NCI-H146 treated with DMSO at 0.1 percent for 48 hours (cell line): ENCODE measurements around the gene KCNIP4.
A peak's percentile ranks its signal among the peaks of the same experiment; 100 is the strongest.

Source experiments
- DNase-seq: peaks from one replicate; lab custom pipeline; 2025; ENCODE audit not compliant: unreplicated experiment; lab: John Stamatoyannopoulos, UW

KCNIP4 gene

GRCh38 chr4:21596521-21596920 lies 352.1 kb downstream of the KCNIP4 start:
- DNase-seq = peak; percentile 26

- DNase-seq = no peak
Measured at GRCh38 chr4:21593671-21594001, 354.9 kb downstream of the KCNIP4 start.

- no peak for DNase-seq
Measured at GRCh38 chr4:21592970-21593670, 355.5 kb downstream of the KCNIP4 start.

- DNase-seq = no peak
Measured at GRCh38 chr4:21577056-21577455, 371.5 kb downstream of the KCNIP4 start.

GRCh38 chr4:21571100-21571499 lies 377.5 kb downstream of the KCNIP4 start:
- no peak for DNase-seq

GRCh38 chr4:21569638-21570037 lies 378.9 kb downstream of the KCNIP4 start:
- DNase-seq = no peak

GRCh38 chr4:21555083-21555482 lies 393.5 kb downstream of the KCNIP4 start:
- no peak for DNase-seq

GRCh38 chr4:21554500-21554899 lies 394.1 kb downstream of the KCNIP4 start:
- DNase-seq = no peak

- DNase-seq = no peak
Measured at GRCh38 chr4:21554066-21554465, 394.5 kb downstream of the KCNIP4 start.

GRCh38 chr4:21552455-21552854 lies 396.1 kb downstream of the KCNIP4 start:
- no peak for DNase-seq

GRCh38 chr4:21544955-21545354 lies 403.6 kb downstream of the KCNIP4 start:
- DNase-seq = no peak

GRCh38 chr4:21544415-21544814 lies 404.2 kb downstream of the KCNIP4 start:
- DNase-seq = no peak

- DNase-seq = no peak
Measured at GRCh38 chr4:21543514-21543913, 405.1 kb downstream of the KCNIP4 start.

GRCh38 chr4:21535898-21536297 lies 412.7 kb downstream of the KCNIP4 start:
- no peak for DNase-seq

GRCh38 chr4:21531048-21531447 lies 417.5 kb downstream of the KCNIP4 start:
- no peak for DNase-seq

GRCh38 chr4:21529214-21529613 lies 419.4 kb downstream of the KCNIP4 start:
- DNase-seq = no peak

- DNase-seq = no peak
Measured at GRCh38 chr4:21522296-21522695, 426.3 kb downstream of the KCNIP4 start.

GRCh38 chr4:21517126-21517859 lies 431.3 kb downstream of the KCNIP4 start:
- DNase-seq = peak; percentile 32

- DNase-seq = no peak
Measured at GRCh38 chr4:21514022-21514694, 434.4 kb downstream of the KCNIP4 start.

- peak; percentile 11 for DNase-seq
Measured at GRCh38 chr4:21512353-21512752, 436.2 kb downstream of the KCNIP4 start.

GRCh38 chr4:21507439-21507838 lies 441.1 kb downstream of the KCNIP4 start:
- peak; percentile 6 for DNase-seq

- DNase-seq = no peak
Measured at GRCh38 chr4:21490682-21491081, 457.9 kb downstream of the KCNIP4 start.
